Esophagus muscularis mucosa (tissue), 4 donors: ENCODE results near the gene ISCA2. TPM values are rescaled to one million over a fixed set of nuclear protein-coding genes. Genes with fewer than 3 reads are reported as not detected.

Source experiments
- DNase-seq: peaks from one replicate; pipeline ENCODE4 v3.0.0-alpha.2; 2017; ENCODE audit errors: extremely low spot score
- H3K27ac ChIP-seq, 4 donors: fragments of 200-600 bp; sonication (generic); replicated peaks in 1 of 4; 1 replicate in 3 of 4; 2 replicates in 1 of 4; pipeline ENCODE4 v1.5.1; 2016 to 2019; ENCODE audit warnings: mild to moderate bottlenecking in 1 of 4
- H3K27me3 ChIP-seq, 4 donors: fragments of 200-600 bp; sonication (generic); one replicate each; pipeline versions ENCODE4 v1.5.1 to v1.6.0; 2016 to 2019
- H3K36me3 ChIP-seq, 4 donors: fragments of 200-600 bp; sonication (generic); one replicate each; pipeline ENCODE4 v1.5.1; 2016 to 2019
- H3K4me1 ChIP-seq, 4 donors: fragments of 200-600 bp; sonication (generic); one replicate each; pipeline ENCODE4 v1.5.1; 2016 to 2019
- H3K4me3 ChIP-seq, 4 donors: fragments of 200-600 bp; sonication (generic); 1 replicate in 2 of 4; 2 replicates in 2 of 4; pipeline ENCODE4 v1.5.1; 2016 to 2019; ENCODE audit warnings: mild to moderate bottlenecking in 4 of 4, moderate library complexity in 1 of 4
- H3K9me3 ChIP-seq, 4 donors: fragments of 200-600 bp; sonication (generic); 1 replicate in 3 of 4; 2 replicates in 1 of 4; pipeline ENCODE4 v1.5.1; 2016 to 2019
- EP300 ChIP-seq: sonication (generic); formaldehyde crosslinking; IDR thresholded peaks from one replicate; pipeline ENCODE4 v1.6.1; 2017; ENCODE audit warnings: antibody characterized with exemption
- POLR2A ChIP-seq: fragments of 450-650 bp; IDR thresholded peaks from one replicate; pipeline ENCODE4 v1.6.1; 2017; ENCODE audit warnings: antibody characterized with exemption, moderate library complexity, mild to moderate bottlenecking, low read depth
- POLR2AphosphoS5 ChIP-seq, 2 donors: sonication (generic); formaldehyde crosslinking; IDR thresholded peaks; one replicate each; pipeline ENCODE4 v1.6.1; 2017; ENCODE audit warnings: antibody characterized with exemption in 2 of 2
- WGBS: methylation state at CpG from one replicate; pipeline ENCODE4 v1.1.5; 2018; 5-methylcytosine and 5-hydroxymethylcytosine counted together
- intact Hi-C: fragments of 100-400 bp; cut with DNase I; formaldehyde crosslinking; loops from one replicate; pipeline ENCODE4 v1.15.1; 2023
- total RNA-seq, 4 donors: library from RNA; depleted of rRNA; stranded (reverse); fragments of >200 nt; gene quantifications; one replicate each; pipeline versions ENCODE4 v1.1.0 to v1.2.1, GENCODE V29; 2016
- TF ChIP-seq, protein P1 (sequence below), 3 experiments: fragments of 200-600 bp in 2 of 3; fragments of 450-650 bp in 1 of 3; sonication (generic) in 2 of 3; IDR thresholded peaks; one replicate each; pipeline ENCODE4 v1.5.1; 2017 to 2019; ENCODE audit warnings: antibody characterized with exemption in 3 of 3, mild to moderate bottlenecking in 2 of 3, moderate library complexity in 1 of 3

The ISCA2 gene
- total RNA-seq, 4 donors from 2014 or later = 5.8 to 20.4 (median 15.1) TPM

DNA sequence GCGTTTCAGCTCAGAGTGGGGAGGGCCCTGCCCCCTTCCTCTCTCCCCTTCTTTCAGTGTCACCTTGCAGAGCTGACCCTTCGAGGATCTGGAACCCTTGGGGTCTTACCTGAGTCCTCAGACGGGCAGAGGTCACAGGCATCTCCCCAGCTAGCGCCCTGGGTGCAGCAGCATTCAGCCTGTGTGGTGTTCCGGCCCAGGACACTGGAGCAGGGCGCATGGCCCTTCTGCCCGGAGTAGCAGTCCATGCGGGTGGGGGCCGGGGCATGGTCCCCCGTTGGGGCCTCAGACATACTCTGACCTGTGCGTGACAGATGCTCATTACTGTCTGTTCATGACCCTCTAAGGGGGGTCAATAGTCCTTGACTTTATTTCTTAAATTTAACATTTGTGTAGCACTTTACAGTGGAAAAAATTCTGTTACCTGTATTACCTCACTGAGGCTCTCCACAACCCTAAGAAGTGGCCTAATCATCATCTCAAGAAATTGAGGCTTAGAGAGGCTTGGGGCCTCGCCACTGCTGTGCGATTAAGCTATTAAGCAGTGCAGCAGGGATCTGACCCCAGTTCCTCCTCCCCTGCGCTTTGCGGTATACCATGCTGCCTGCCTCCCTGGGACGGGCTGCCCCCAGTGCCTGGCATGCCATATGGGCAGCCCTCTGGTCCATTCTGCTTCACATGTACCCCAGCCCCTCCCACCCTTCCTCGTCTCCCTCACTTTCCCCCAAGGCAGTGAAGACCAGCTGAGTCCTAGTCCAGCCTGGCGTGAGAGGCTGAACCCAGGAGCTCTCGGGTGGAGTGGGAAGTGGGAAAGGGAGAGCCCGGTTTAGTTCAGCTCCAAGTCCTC is 11.5 kb downstream of the ISCA2 start:
- no peak for TF ChIP-seq POLR2AphosphoS5 (IDR thresholded peaks at IDR 0.05)
- TF ChIP-seq, protein P1, sequence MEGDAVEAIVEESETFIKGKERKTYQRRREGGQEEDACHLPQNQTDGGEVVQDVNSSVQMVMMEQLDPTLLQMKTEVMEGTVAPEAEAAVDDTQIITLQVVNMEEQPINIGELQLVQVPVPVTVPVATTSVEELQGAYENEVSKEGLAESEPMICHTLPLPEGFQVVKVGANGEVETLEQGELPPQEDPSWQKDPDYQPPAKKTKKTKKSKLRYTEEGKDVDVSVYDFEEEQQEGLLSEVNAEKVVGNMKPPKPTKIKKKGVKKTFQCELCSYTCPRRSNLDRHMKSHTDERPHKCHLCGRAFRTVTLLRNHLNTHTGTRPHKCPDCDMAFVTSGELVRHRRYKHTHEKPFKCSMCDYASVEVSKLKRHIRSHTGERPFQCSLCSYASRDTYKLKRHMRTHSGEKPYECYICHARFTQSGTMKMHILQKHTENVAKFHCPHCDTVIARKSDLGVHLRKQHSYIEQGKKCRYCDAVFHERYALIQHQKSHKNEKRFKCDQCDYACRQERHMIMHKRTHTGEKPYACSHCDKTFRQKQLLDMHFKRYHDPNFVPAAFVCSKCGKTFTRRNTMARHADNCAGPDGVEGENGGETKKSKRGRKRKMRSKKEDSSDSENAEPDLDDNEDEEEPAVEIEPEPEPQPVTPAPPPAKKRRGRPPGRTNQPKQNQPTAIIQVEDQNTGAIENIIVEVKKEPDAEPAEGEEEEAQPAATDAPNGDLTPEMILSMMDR (IDR thresholded peaks at IDR 0.05) = no peak
- no peak for TF ChIP-seq POLR2A
- no peak for TF ChIP-seq EP300
- Histone ChIP-seq H3K4me3 (no peak overlapping the region), H3K27ac (no peak overlapping the region), H3K36me3 (peaks cover 4 to 60% (median 16%) of the 10 kb centered on the region in 4 donors), H3K9me3 (no peaks in the 10 kb centered on the region), H3K4me1 (peaks cover 0 to 15% (median 11%) of the 10 kb centered on the region in 4 donors), H3K27me3 (no peaks in the 10 kb centered on the region)
- WGBS = 91% methylated on average over 18 of the region's 20 CpGs
- intact Hi-C loops = loop anchor here (5.0 kb wide), 1 partner anchor 57 kb away; no protein-coding TSS in a partner anchor
- DNase-seq = no peak

GRCh38 chr14:74505831-74506230 is 12.3 kb downstream of the ISCA2 start:
- TF ChIP-seq EP300 = no peak
- no peak for TF ChIP-seq POLR2AphosphoS5 (IDR thresholded peaks at IDR 0.05)
- TF ChIP-seq, protein P1 (IDR thresholded peaks at IDR 0.05) = no peak
- no peak for TF ChIP-seq POLR2A
- H3K4me3 ChIP-seq = no peak overlapping the region
- no peaks in the 10 kb centered on the region for H3K9me3 ChIP-seq
- 93% methylated on average over 12 of the region's 17 CpGs for WGBS
- intact Hi-C loops = no loop called here
- DNase-seq = no peak
- H3K27me3 ChIP-seq = no peaks in the 10 kb centered on the region
- H3K4me1 ChIP-seq = peaks cover 0 to 14% (median 12%) of the 10 kb centered on the region in 4 donors
- no peak overlapping the region for H3K27ac ChIP-seq
- H3K36me3 ChIP-seq = peaks cover 4 to 54% (median 16%) of the 10 kb centered on the region in 4 donors

DNA sequence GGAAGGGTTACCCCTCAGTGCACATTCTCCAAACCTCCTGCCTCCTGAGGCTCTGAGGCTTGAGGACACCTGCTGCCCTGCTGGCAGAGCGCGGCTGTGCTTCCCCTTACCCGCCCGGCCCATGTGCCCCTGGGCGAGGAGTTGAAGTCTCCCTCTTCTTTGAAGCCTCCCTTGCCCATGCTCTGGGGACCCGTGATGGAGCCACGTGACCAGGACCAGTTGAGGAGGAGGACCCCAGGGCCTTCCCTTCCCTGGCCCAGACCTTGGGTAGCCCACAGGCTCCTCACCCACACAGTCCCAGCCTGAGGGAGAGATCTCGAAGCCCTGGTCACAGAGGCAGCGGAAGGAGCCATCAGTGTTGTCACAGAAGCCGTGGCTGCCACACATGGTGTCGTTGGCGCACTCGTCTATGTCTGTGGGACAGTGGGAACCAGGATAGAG is 12.9 kb downstream of the ISCA2 start:
- H3K36me3 ChIP-seq = peaks cover 4 to 48% (median 16%) of the 10 kb centered on the region in 4 donors
- TF ChIP-seq EP300 = no peak
- H3K4me3 ChIP-seq = no peak overlapping the region
- WGBS = 96% methylated on average over 9 of the region's 13 CpGs
- H3K4me1 ChIP-seq = peaks cover 0 to 10% (median 6%) of the 10 kb centered on the region in 4 donors
- H3K27ac ChIP-seq = no peak overlapping the region
- no peak for DNase-seq
- H3K27me3 ChIP-seq = no peaks in the 10 kb centered on the region
- intact Hi-C loops = no loop called here
- no peaks in the 10 kb centered on the region for H3K9me3 ChIP-seq

DNA sequence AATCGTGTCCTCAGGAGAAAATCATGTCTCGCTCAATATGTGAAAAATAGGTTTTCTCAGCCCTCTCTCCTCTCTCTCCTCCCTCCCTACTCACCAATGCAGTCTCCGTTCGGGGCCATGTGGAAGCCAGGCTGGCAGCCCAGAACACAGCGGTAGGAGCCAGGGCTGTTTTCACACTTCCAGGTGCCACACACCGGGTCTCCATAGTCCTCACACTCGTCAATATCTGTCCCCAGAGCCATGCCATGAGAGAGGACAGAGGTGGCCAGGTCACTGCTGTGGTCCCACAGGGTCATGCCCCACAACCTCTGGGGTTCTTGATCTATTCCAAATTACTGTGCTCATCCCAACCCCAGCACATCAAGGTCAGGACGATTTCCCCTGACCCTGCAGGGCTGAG is 13.5 kb downstream of the ISCA2 start:
- no peak for TF ChIP-seq POLR2A
- TF ChIP-seq, protein P1 (IDR thresholded peaks at IDR 0.05) = no peak
- no peak for TF ChIP-seq POLR2AphosphoS5 (IDR thresholded peaks at IDR 0.05)
- Histone ChIP-seq H3K27ac (no peak overlapping the region), H3K4me1 (peaks cover 0 to 5% (median under 1%) of the 10 kb centered on the region in 4 donors), H3K9me3 (no peaks in the 10 kb centered on the region), H3K27me3 (no peaks in the 10 kb centered on the region), H3K4me3 (no peak overlapping the region), H3K36me3 (peaks cover 4 to 43% (median 16%) of the 10 kb centered on the region in 4 donors)
- 75% methylated on average over 8 of the region's 8 CpGs for WGBS
- intact Hi-C loops = no loop called here
- no peak for DNase-seq

- no peaks in the 10 kb centered on the region for H3K27me3 ChIP-seq
- H3K4me1 ChIP-seq = peaks cover 0 to 5% (median 0%) of the 10 kb centered on the region in 4 donors
- 43% methylated on average over 1 of the region's 5 CpGs for WGBS
- TF ChIP-seq POLR2AphosphoS5 (IDR thresholded peaks at IDR 0.05) (no peak), EP300 (no peak), POLR2A (no peak)
- TF ChIP-seq, protein P1 (IDR thresholded peaks at IDR 0.05) = no peak
- DNase-seq = no peak
- intact Hi-C loops = no loop called here
- no peaks in the 10 kb centered on the region for H3K9me3 ChIP-seq
- H3K4me3 ChIP-seq = no peak overlapping the region
- H3K36me3 ChIP-seq = peaks cover 4 to 41% (median 16%) of the 10 kb centered on the region in 4 donors
- no peak overlapping the region for H3K27ac ChIP-seq
These were observed 14.3 kb downstream of the ISCA2 start for GRCh38 chr14:74507840-74508239.
